GM12878 (cell line): Measurements from ENCODE around the gene RAB24. TPM values are rescaled to one million over a fixed set of nuclear protein-coding genes. Genes with fewer than 3 reads are reported as not detected.
A peak's percentile ranks its signal among the peaks of the same experiment; 100 is the strongest.

ENCODE experiments used
- ATAC-seq: fragments of 200-7000 bp; cut with Tn5 transposase; 3 replicates; pipeline ENCODE4 v1.9.1; 2020; ENCODE audit warnings: mild to moderate bottlenecking, moderate library complexity
- BruUV-seq: library from RNA; stranded (reverse); fragments of 400-500 nt; replicated peaks from 2 replicates; lab custom pipeline; 2021; lab: Mats Ljungman, UMichigan
- CTCF ChIA-PET: fragments of 300-600 bp; sonication (Branson Sonifier 250); formaldehyde crosslinking; extraction: SDS; loops from one replicate; lab custom pipeline; 2021; ENCODE audit warnings: inconsistent platforms; lab: Yijun Ruan, JAX
- POLR2A ChIA-PET: fragments of 350-600 bp; formaldehyde crosslinking; extraction: SDS; loops from one replicate; lab custom pipeline; 2021; ENCODE audit warnings: inconsistent platforms; lab: Charles Lee
- RAD21 ChIA-PET: fragments of 300-600 bp; sonication (Branson Sonifier 250); formaldehyde crosslinking; loops from one replicate; lab custom pipeline; 2023; ENCODE audit warnings: antibody characterized with exemption; ENCODE audit not compliant: unreplicated experiment; lab: Charles Lee
- SMC1A ChIA-PET: fragments of 300-600 bp; sonication (Branson Sonifier 250); formaldehyde crosslinking; loops from one replicate; lab custom pipeline; 2023; ENCODE audit not compliant: unreplicated experiment, uncharacterized antibody; lab: Charles Lee
- DNase-seq: peaks from one replicate; pipeline ENCODE4 v3.0.0-alpha.2; 2011; ENCODE audit warnings: low read depth, low spot score
- FAIRE-seq: peaks from 3 replicates; lab custom pipeline; 2011; peaks lifted over from hg19 to GRCh38; lab: Jason Lieb, UNC
- H2AFZ ChIP-seq: 2 replicates; pipeline ENCODE4 v1.6.0; 2011; ENCODE audit warnings: low read depth, low read length, control low read depth; ENCODE audit not compliant: control insufficient read depth
- H3K27ac ChIP-seq: 2 replicates; pipeline ENCODE4 v1.5.1; 2011; ENCODE audit warnings: control low read depth; ENCODE audit not compliant: control insufficient read depth, insufficient read depth
- H3K27me3 ChIP-seq, 2 experiments: replicated peaks in 1 of 2; 2 replicates each; pipeline versions ENCODE4 v1.6.0 to v1.6.1; 2011; ENCODE audit warnings: low read length in 1 of 2; ENCODE audit not compliant: control insufficient read depth in 2 of 2, insufficient read depth in 2 of 2
- H3K36me3 ChIP-seq, 2 experiments: 2 replicates each; pipeline ENCODE4 v1.5.1; 2011; ENCODE audit warnings: low read length in 1 of 2; ENCODE audit not compliant: control insufficient read depth in 2 of 2, insufficient read depth in 2 of 2
- H3K4me1 ChIP-seq: 2 replicates; pipeline ENCODE4 v1.6.1; 2011; ENCODE audit warnings: mild to moderate bottlenecking, low read length, moderate library complexity, mixed read lengths; ENCODE audit not compliant: control insufficient read depth, insufficient read depth
- H3K4me2 ChIP-seq: 2 replicates; pipeline ENCODE4 v1.6.0; 2011; ENCODE audit warnings: control low read depth; ENCODE audit not compliant: control insufficient read depth, insufficient read depth
- H3K4me3 ChIP-seq: fragments of 200-600 bp; sonication (generic); 2 replicates; pipeline ENCODE4 v1.5.1; 2016
- H3K79me2 ChIP-seq: 2 replicates; pipeline ENCODE4 v1.6.0; 2011; ENCODE audit warnings: low read length; ENCODE audit not compliant: control insufficient read depth, insufficient read depth
- H3K9ac ChIP-seq: 2 replicates; pipeline ENCODE4 v1.8.0; 2011; ENCODE audit warnings: low read length, control low read depth, mixed read lengths; ENCODE audit not compliant: control insufficient read depth, insufficient read depth
- H3K9me3 ChIP-seq: replicated peaks from 3 replicates; pipeline ENCODE4 v1.5.1; 2011; ENCODE audit warnings: mild to moderate bottlenecking, low read length; ENCODE audit not compliant: control insufficient read depth, insufficient read depth
- H4K20me1 ChIP-seq: 2 replicates; pipeline ENCODE4 v1.6.0; 2011; ENCODE audit not compliant: control insufficient read depth, insufficient read depth
- BHLHE40 ChIP-seq, 2 experiments: fragments of 450-650 bp in 1 of 2; IDR thresholded peaks; 2 replicates each; pipeline ENCODE4 v1.6.1; 2011 to 2017; ENCODE audit warnings: low read depth in 2 of 2, borderline replicate concordance in 1 of 2, improper control_type of control experiment in 1 of 2, low read length in 1 of 2, mild to moderate bottlenecking in 1 of 2
- CREB1 ChIP-seq: IDR thresholded peaks from 2 replicates; pipeline ENCODE4 v1.6.1; 2012; ENCODE audit warnings: low read depth, mild to moderate bottlenecking, inconsistent platforms
- CREM ChIP-seq: IDR thresholded peaks from 2 replicates; pipeline ENCODE4 v1.6.1; 2014; ENCODE audit warnings: antibody characterized with exemption, low read depth
- DPF2 ChIP-seq: fragments of 450-650 bp; IDR thresholded peaks from 2 replicates; pipeline ENCODE4 v1.6.1; 2017; ENCODE audit warnings: mild to moderate bottlenecking
- FOXM1 ChIP-seq: IDR thresholded peaks from 2 replicates; pipeline ENCODE4 v1.6.1; 2012; ENCODE audit warnings: low read depth, mild to moderate bottlenecking, inconsistent platforms, low read length, moderate library complexity
- IRF4 ChIP-seq: IDR thresholded peaks from 2 replicates; pipeline ENCODE4 v1.6.1; 2011; ENCODE audit warnings: low read depth, low read length
- MEF2A ChIP-seq: IDR thresholded peaks from 2 replicates; pipeline ENCODE4 v1.6.1; 2011; ENCODE audit warnings: low read depth, mild to moderate bottlenecking, low read length, moderate library complexity; ENCODE audit not compliant: insufficient read depth
- MEF2B ChIP-seq: fragments of 450-650 bp; IDR thresholded peaks from 2 replicates; pipeline ENCODE4 v1.6.1; 2018; ENCODE audit warnings: mild to moderate bottlenecking, moderate library complexity; ENCODE audit not compliant: partially characterized antibody, poor library complexity, severe bottlenecking
- NBN ChIP-seq: fragments of 450-650 bp; IDR thresholded peaks from 2 replicates; pipeline ENCODE4 v1.6.1; 2016
- NR2C2 ChIP-seq: IDR thresholded peaks from 2 replicates; pipeline ENCODE4 v1.6.1; 2011; ENCODE audit warnings: borderline replicate concordance, low read depth; ENCODE audit not compliant: control insufficient read depth, insufficient read length
- NR2F1 ChIP-seq: fragments of 450-650 bp; conservative IDR thresholded peaks from 2 replicates; pipeline ENCODE4 v1.6.1; 2017; ENCODE audit warnings: mild to moderate bottlenecking
- RUNX3 ChIP-seq: IDR thresholded peaks from 2 replicates; pipeline ENCODE4 v1.6.1; 2012; ENCODE audit warnings: low read length, inconsistent platforms
- SMAD5 ChIP-seq: IDR thresholded peaks from 2 replicates; pipeline ENCODE4 v1.6.1; 2016; ENCODE audit warnings: antibody characterized with exemption, low read depth
- SPI1 ChIP-seq: IDR thresholded peaks from 2 replicates; pipeline ENCODE4 v1.6.1; 2011; ENCODE audit warnings: low read depth, mild to moderate bottlenecking, low read length, moderate library complexity, borderline replicate concordance; ENCODE audit not compliant: insufficient read depth
- SREBF1 ChIP-seq: IDR thresholded peaks from 2 replicates; pipeline ENCODE4 v1.6.1; 2012; ENCODE audit warnings: mild to moderate bottlenecking, low read length
- STAT3 ChIP-seq: IDR thresholded peaks from 2 replicates; pipeline ENCODE4 v1.6.1; 2011; ENCODE audit warnings: low read depth, low read length, improper control_type of control experiment
- TBL1XR1 ChIP-seq: IDR thresholded peaks from 2 replicates; pipeline ENCODE4 v1.6.1; 2012; ENCODE audit warnings: low read depth, low read length, improper control_type of control experiment
- TCF12 ChIP-seq: IDR thresholded peaks from 2 replicates; pipeline ENCODE4 v1.6.1; 2011; ENCODE audit warnings: low read depth, mild to moderate bottlenecking, low read length
- TCF3 ChIP-seq: IDR thresholded peaks from 2 replicates; pipeline ENCODE4 v1.6.1; 2012; ENCODE audit warnings: low read depth, mild to moderate bottlenecking, low read length, borderline replicate concordance; ENCODE audit not compliant: insufficient read depth
- ZNF217 ChIP-seq: fragments of 450-650 bp; IDR thresholded peaks from 2 replicates; pipeline ENCODE4 v1.6.1; 2017; ENCODE audit warnings: antibody characterized with exemption, mild to moderate bottlenecking
- WGBS: methylation state at CpG from one replicate; pipeline ENCODE4 v1.1.6; 2016; ENCODE audit warnings: low lambda C conversion rate; ENCODE audit not compliant: insufficient replicate concordance, insufficient coverage; ENCODE audit errors: missing lambda C conversion rate; 5-methylcytosine and 5-hydroxymethylcytosine counted together
- in situ Hi-C: fragments of 300-500 bp; cut with MboI; formaldehyde crosslinking; loops from 9 replicates; pipeline ENCODE4 v1.14.3; 2018; ENCODE audit warnings: mixed read lengths
- intact Hi-C: fragments of 100-400 bp; cut with micrococcal nuclease; formaldehyde crosslinking; loops from one replicate; pipeline ENCODE4 v1.14.2; 2022; ENCODE audit not compliant: unreplicated experiment
- polyA plus RNA-seq, 11 experiments: library from polyadenylated mRNA; depleted of rRNA in 4 of 11; unstranded in 6 of 11; stranded (reverse) in 5 of 11; fragments of >200 nt; fragmentation: Nextera tagmentation in 4 of 11; fragmentation: Illumina TruSeq in 1 of 11; extraction: Ambion mirVana in 4 of 11; extraction: Trizol in 1 of 11; gene quantifications; 1 replicate in 1 of 11; 2 replicates in 10 of 11; pipeline versions ENCODE4 v1.2.1 to v1.2.3, GENCODE V29; 2011 to 2016; ENCODE audit warnings: inconsistent platforms in 2 of 11, missing spikeins in 2 of 11, low read depth in 1 of 11
- total RNA-seq, 4 experiments: library from RNA; depleted of rRNA in 3 of 4; stranded (reverse); fragments of >200 nt in 3 of 4; fragmentation: Illumina TruSeq in 1 of 4; extraction: Trizol in 1 of 4; gene quantifications; 2 replicates each; pipeline versions ENCODE4 v1.2.1 to v1.2.3, GENCODE V29; 2013 to 2021
- TF ChIP-seq, protein P1 (sequence below): fragments of 450-650 bp; IDR thresholded peaks from 2 replicates; pipeline ENCODE4 v1.6.1; 2018; ENCODE audit warnings: borderline replicate concordance, mild to moderate bottlenecking; ENCODE audit not compliant: partially characterized antibody
- TF ChIP-seq, protein P2 (sequence below): IDR thresholded peaks from 2 replicates; pipeline ENCODE4 v1.6.1; 2011; ENCODE audit warnings: low read depth, mild to moderate bottlenecking, low read length, moderate library complexity, borderline replicate concordance; ENCODE audit errors: extremely low read depth

The RAB24 gene
- total and polyA plus RNA-seq, 10 of the 15 experiments (the other 5 are each of a cell fraction or from before 2014, with no cell fraction given): 8.0 to 44.4 (median 24.4) TPM

DNA sequence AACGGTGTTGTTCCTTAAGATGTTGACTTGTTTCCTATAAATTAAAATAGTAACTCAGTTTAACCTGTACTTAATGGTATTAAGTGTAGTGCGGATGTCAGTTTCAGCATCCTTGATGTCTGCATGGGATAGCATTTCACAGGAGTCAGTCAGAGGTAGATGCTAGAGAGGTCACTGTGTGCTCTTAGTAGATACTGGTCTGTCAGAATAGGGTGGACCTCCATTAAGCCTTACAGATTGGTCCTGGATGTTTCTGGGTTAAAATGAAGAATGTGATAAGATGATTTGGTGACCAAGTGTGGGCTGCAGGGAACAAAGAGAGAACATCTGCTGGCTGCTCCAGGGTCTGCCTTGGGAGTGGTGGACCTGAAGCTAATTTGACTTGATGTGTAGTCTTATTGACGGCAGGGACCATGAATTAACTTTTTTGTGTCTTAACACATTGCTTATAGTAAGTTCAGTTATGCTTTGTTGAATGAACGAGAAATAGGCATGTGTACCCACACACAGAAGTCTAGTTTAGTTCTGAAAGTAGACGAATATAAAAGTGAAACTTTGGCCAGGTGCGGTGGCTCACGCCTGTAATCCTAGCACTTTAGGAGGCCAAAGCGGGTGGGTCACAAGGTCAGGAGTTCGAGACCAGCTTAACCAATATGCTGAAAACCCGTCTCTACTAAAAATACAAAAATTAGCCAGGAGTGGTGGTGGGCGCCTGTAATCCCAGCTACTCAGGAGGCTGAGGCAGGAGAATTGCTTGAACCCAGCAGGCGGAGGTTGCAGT, 12.5 kb downstream of the RAB24 start:
- SMC1A ChIA-PET: no interaction called here
- RAD21 ChIA-PET: no interaction called here
- ATAC-seq: peak; percentile 91
- H2AFZ ChIP-seq: no peak overlapping the region
- peaks cover 21% of the 10 kb centered on the region for H3K4me1 ChIP-seq
- 0 out of 2 replicates have a peak overlapping the region, but pooled peaks have one; percentile 21 for H3K4me3 ChIP-seq
- in situ Hi-C loops (no loop called here), intact Hi-C loops (no loop called here)
- FAIRE-seq: peak; percentile 27
- peak overlapping the region; percentile 18; the same call in 1 of the 2 replicates for H3K9ac ChIP-seq
- peak overlapping the region; percentile 62 for H3K27ac ChIP-seq
- H3K36me3 ChIP-seq: peaks cover 21 to 43% of the 10 kb centered on the region in 2 experiments
- no peaks in the 10 kb centered on the region for H3K79me2 ChIP-seq
- CTCF ChIA-PET: interaction anchor here (1.0 to 1.6 kb wide), 4 partner anchors 8 to 177 kb away, joined by 3 to 5 read pairs (median 3); no protein-coding TSS in a partner anchor
- BruUV-seq: no TSS peak
- H3K4me2 ChIP-seq: peak overlapping the region; percentile 52
- WGBS: 33% methylated on average over 12 of the region's 12 CpGs
- no peaks in the 10 kb centered on the region for H3K9me3 ChIP-seq
- no peaks in the 10 kb centered on the region for H3K27me3 ChIP-seq
- H4K20me1 ChIP-seq: no peaks in the 10 kb centered on the region
- no peak for DNase-seq
- POLR2A ChIA-PET: no interaction called here
- TF ChIP-seq SMAD5: no peak
- no peak for TF ChIP-seq SREBF1
- TF ChIP-seq, protein P1, sequence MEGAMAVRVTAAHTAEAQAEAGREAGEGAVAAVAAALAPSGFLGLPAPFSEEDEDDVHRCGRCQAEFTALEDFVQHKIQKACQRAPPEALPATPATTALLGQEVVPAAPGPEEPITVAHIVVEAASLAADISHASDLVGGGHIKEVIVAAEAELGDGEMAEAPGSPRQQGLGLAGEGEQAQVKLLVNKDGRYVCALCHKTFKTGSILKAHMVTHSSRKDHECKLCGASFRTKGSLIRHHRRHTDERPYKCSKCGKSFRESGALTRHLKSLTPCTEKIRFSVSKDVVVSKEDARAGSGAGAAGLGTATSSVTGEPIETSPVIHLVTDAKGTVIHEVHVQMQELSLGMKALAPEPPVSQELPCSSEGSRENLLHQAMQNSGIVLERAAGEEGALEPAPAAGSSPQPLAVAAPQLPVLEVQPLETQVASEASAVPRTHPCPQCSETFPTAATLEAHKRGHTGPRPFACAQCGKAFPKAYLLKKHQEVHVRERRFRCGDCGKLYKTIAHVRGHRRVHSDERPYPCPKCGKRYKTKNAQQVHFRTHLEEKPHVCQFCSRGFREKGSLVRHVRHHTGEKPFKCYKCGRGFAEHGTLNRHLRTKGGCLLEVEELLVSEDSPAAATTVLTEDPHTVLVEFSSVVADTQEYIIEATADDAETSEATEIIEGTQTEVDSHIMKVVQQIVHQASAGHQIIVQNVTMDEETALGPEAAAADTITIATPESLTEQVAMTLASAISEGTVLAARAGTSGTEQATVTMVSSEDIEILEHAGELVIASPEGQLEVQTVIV: no peak
- peak; percentile 52 for TF ChIP-seq DPF2
- TF ChIP-seq NBN: peak; percentile 58; the same call in 1 of the 2 replicates
- TF ChIP-seq BHLHE40 (IDR thresholded peaks at IDR 0.05; ENCODE audit: borderline replicate concordance in 1 of 2, low read depth in 2 of 2, low read length in 1 of 2): peak in 1 of 2 experiments; percentile 12; a peak in 1 of 4 replicates
- TF ChIP-seq STAT3: no peak
- no peak for TF ChIP-seq TBL1XR1
- TF ChIP-seq, protein P2, sequence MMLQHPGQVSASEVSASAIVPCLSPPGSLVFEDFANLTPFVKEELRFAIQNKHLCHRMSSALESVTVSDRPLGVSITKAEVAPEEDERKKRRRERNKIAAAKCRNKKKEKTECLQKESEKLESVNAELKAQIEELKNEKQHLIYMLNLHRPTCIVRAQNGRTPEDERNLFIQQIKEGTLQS: no peak
- TF ChIP-seq NR2F1: peak; percentile 85
- peak; percentile 46 for TF ChIP-seq MEF2B
- TF ChIP-seq TCF3: peak; percentile 76; the same call in 1 of the 2 replicates
- TF ChIP-seq RUNX3: peak; percentile 57
- TF ChIP-seq SPI1: peak; percentile 78; the same call in 1 of the 2 replicates
- 0 out of 2 replicates have a peak, but pooled peaks have one; percentile 10 for TF ChIP-seq CREB1
- TF ChIP-seq ZNF217: peak; percentile 95
- TF ChIP-seq IRF4: peak; percentile 59; the same call in 1 of the 2 replicates
- 0 out of 2 replicates have a peak, but pooled peaks have one; percentile 8 for TF ChIP-seq CREM
- peak; percentile 41; the same call in 1 of the 2 replicates for TF ChIP-seq FOXM1
- peak; percentile 84 for TF ChIP-seq TCF12
- TF ChIP-seq NR2C2: no peak
- peak; percentile 64; the same call in 1 of the 2 replicates for TF ChIP-seq MEF2A
